Stimulated activated memory B cell treated with anti-CD40 and anti-IgM and Interleukin-4, amounts not matched to agents 10 μg/mL and 1 μg/mL and 100 μg/mL, for 72 hours (primary cell): ENCODE results near the gene SH2B2.
A peak's percentile ranks its signal among the peaks of the same experiment; 100 is the strongest.

Experiments used
- ATAC-seq: fragments of 150-1000 bp; cut with Tn5 transposase; 2 replicates; pipeline ENCODE4 v1.10.0; 2021
- H3K27ac Mint-ChIP-seq: one replicate; pipeline ENCODE4 v1.8.0; 2022; ENCODE audit warnings: mild to moderate bottlenecking, mixed read lengths
- H3K27me3 Mint-ChIP-seq: one replicate; pipeline ENCODE4 v1.8.0; 2022; ENCODE audit warnings: mixed read lengths
- H3K36me3 Mint-ChIP-seq: one replicate; pipeline ENCODE4 v1.8.0; 2022; ENCODE audit warnings: mixed read lengths
- H3K4me1 Mint-ChIP-seq: one replicate; pipeline ENCODE4 v1.8.0; 2022; ENCODE audit warnings: mixed read lengths
- H3K4me3 Mint-ChIP-seq: one replicate; pipeline ENCODE4 v1.8.0; 2022; ENCODE audit warnings: mild to moderate bottlenecking, moderate library complexity, mixed read lengths
- H3K9me3 Mint-ChIP-seq: one replicate; pipeline ENCODE4 v1.8.0; 2022; ENCODE audit warnings: mixed read lengths

The SH2B2 gene

GRCh38 chr7:102304668-102305067 lies 18.0 kb downstream of the SH2B2 start:
- H3K36me3 Mint-ChIP-seq: peaks cover 19% of the 10 kb centered on the region

GRCh38 chr7:102305414-102306268 lies 19.0 kb downstream of the SH2B2 start:
- peaks cover 27% of the 10 kb centered on the region for H3K36me3 Mint-ChIP-seq
- peak; percentile 71 for ATAC-seq
- peak overlapping the region; percentile 88 for H3K27ac Mint-ChIP-seq
- no peaks in the 10 kb centered on the region for H3K9me3 Mint-ChIP-seq
- peak overlapping the region; percentile 69 for H3K4me3 Mint-ChIP-seq
- H3K27me3 Mint-ChIP-seq: no peaks in the 10 kb centered on the region
- peaks cover 77% of the 10 kb centered on the region for H3K4me1 Mint-ChIP-seq

More at GRCh38 chr7:102304668-102305067, 18.0 kb downstream of the SH2B2 start:
- Mint-ChIP-seq H3K9me3 (no peaks in the 10 kb centered on the region), H3K4me1 (peaks cover 71% of the 10 kb centered on the region), H3K27ac (peak overlapping the region; percentile 88), H3K4me3 (no peak overlapping the region), H3K27me3 (no peaks in the 10 kb centered on the region)
- no peak for ATAC-seq

- Mint-ChIP-seq H3K4me3 (peak overlapping the region; percentile 69), H3K27ac (peak overlapping the region; percentile 88), H3K4me1 (peaks cover 82% of the 10 kb centered on the region), H3K27me3 (no peaks in the 10 kb centered on the region), H3K36me3 (peaks cover 36% of the 10 kb centered on the region), H3K9me3 (no peaks in the 10 kb centered on the region)
- peak; percentile 91 for ATAC-seq
These were observed 20.4 kb downstream of the SH2B2 start for GRCh38 chr7:102306916-102307677.

GRCh38 chr7:102310414-102310815 lies 23.7 kb downstream of the SH2B2 start:
- no peak for ATAC-seq
- H3K27me3 Mint-ChIP-seq: no peaks in the 10 kb centered on the region
- H3K4me1 Mint-ChIP-seq: peaks cover 57% of the 10 kb centered on the region
- no peaks in the 10 kb centered on the region for H3K9me3 Mint-ChIP-seq
- no peak overlapping the region for H3K4me3 Mint-ChIP-seq
- H3K36me3 Mint-ChIP-seq: peaks cover 47% of the 10 kb centered on the region
- H3K27ac Mint-ChIP-seq: peak overlapping the region; percentile 42

- Mint-ChIP-seq H3K27ac (peak overlapping the region; percentile 21), H3K4me1 (peaks cover 44% of the 10 kb centered on the region), H3K27me3 (no peaks in the 10 kb centered on the region), H3K4me3 (no peak overlapping the region), H3K36me3 (peaks cover 57% of the 10 kb centered on the region), H3K9me3 (no peaks in the 10 kb centered on the region)
- no peak for ATAC-seq
These were observed 25.6 kb downstream of the SH2B2 start for GRCh38 chr7:102312317-102312716.

- Mint-ChIP-seq H3K4me3 (no peak overlapping the region), H3K9me3 (no peaks in the 10 kb centered on the region), H3K36me3 (peaks cover 61% of the 10 kb centered on the region), H3K4me1 (peaks cover 40% of the 10 kb centered on the region), H3K27me3 (no peaks in the 10 kb centered on the region), H3K27ac (no peak overlapping the region)
- no peak for ATAC-seq
These were observed 27.5 kb downstream of the SH2B2 start for GRCh38 chr7:102313997-102314780.

- Mint-ChIP-seq H3K36me3 (peaks cover 64% of the 10 kb centered on the region), H3K27ac (peak overlapping the region; percentile 18), H3K4me1 (peaks cover 43% of the 10 kb centered on the region), H3K9me3 (no peaks in the 10 kb centered on the region), H3K27me3 (no peaks in the 10 kb centered on the region), H3K4me3 (no peak overlapping the region)
- ATAC-seq: peak; percentile 54
These were observed 30.8 kb downstream of the SH2B2 start for GRCh38 chr7:102317231-102318059.

- no peaks in the 10 kb centered on the region for H3K27me3 Mint-ChIP-seq
- peak overlapping the region; percentile 32 for H3K27ac Mint-ChIP-seq
- no peak for ATAC-seq
- no peaks in the 10 kb centered on the region for H3K9me3 Mint-ChIP-seq
- H3K4me1 Mint-ChIP-seq: peaks cover 44% of the 10 kb centered on the region
- no peak overlapping the region for H3K4me3 Mint-ChIP-seq
- peaks cover 66% of the 10 kb centered on the region for H3K36me3 Mint-ChIP-seq
These were observed 31.9 kb downstream of the SH2B2 start for GRCh38 chr7:102318482-102318971.

- Mint-ChIP-seq H3K27ac (peak overlapping the region; percentile 32), H3K4me3 (no peak overlapping the region), H3K9me3 (no peaks in the 10 kb centered on the region), H3K27me3 (no peaks in the 10 kb centered on the region), H3K4me1 (peaks cover 44% of the 10 kb centered on the region), H3K36me3 (peaks cover 62% of the 10 kb centered on the region)
- ATAC-seq: no peak
These were observed 33.0 kb downstream of the SH2B2 start for GRCh38 chr7:102319671-102320070.

- peaks cover 44% of the 10 kb centered on the region for H3K4me1 Mint-ChIP-seq
- no peaks in the 10 kb centered on the region for H3K27me3 Mint-ChIP-seq
- ATAC-seq: no peak
- no peak overlapping the region for H3K27ac Mint-ChIP-seq
- H3K4me3 Mint-ChIP-seq: no peak overlapping the region
- H3K36me3 Mint-ChIP-seq: peaks cover 59% of the 10 kb centered on the region
- H3K9me3 Mint-ChIP-seq: no peaks in the 10 kb centered on the region
These were observed 33.5 kb downstream of the SH2B2 start for GRCh38 chr7:102320181-102320580.

GRCh38 chr7:102320601-102321350 lies 34.1 kb downstream of the SH2B2 start:
- Mint-ChIP-seq H3K4me1 (peaks cover 44% of the 10 kb centered on the region), H3K9me3 (no peaks in the 10 kb centered on the region), H3K36me3 (peaks cover 53% of the 10 kb centered on the region), H3K27me3 (no peaks in the 10 kb centered on the region), H3K4me3 (no peak overlapping the region), H3K27ac (no peak overlapping the region)
- ATAC-seq: peak; percentile 40

GRCh38 chr7:102321351-102322201 lies 34.9 kb downstream of the SH2B2 start:
- ATAC-seq: peak; percentile 58
- Mint-ChIP-seq H3K9me3 (no peaks in the 10 kb centered on the region), H3K27me3 (no peaks in the 10 kb centered on the region), H3K36me3 (peaks cover 53% of the 10 kb centered on the region), H3K27ac (peak overlapping the region; percentile 53), H3K4me1 (peaks cover 44% of the 10 kb centered on the region), H3K4me3 (no peak overlapping the region)

- no peaks in the 10 kb centered on the region for H3K27me3 Mint-ChIP-seq
- H3K36me3 Mint-ChIP-seq: peaks cover 47% of the 10 kb centered on the region
- H3K27ac Mint-ChIP-seq: peak overlapping the region; percentile 53
- H3K4me3 Mint-ChIP-seq: no peak overlapping the region
- H3K9me3 Mint-ChIP-seq: no peaks in the 10 kb centered on the region
- ATAC-seq: no peak
- H3K4me1 Mint-ChIP-seq: peaks cover 38% of the 10 kb centered on the region
These were observed 35.6 kb downstream of the SH2B2 start for GRCh38 chr7:102322202-102322715.
